ENCODE measurements around the gene CLCN1.
A peak's percentile ranks its signal among the peaks of the same experiment; 100 is the strongest.

CLCN1 gene

GRCh38 chr7:143367972-143368371, 52.1 kb downstream of the CLCN1 start:
- no peak for DNase-seq
- no peaks in the 10 kb centered on the region for H3K9me3 ChIP-seq (ENCODE audit: control extremely low read depth in 1 of 5, control insufficient read depth in 4 of 5, insufficient read depth in 2 of 5, low read depth in 1 of 5, low read length in 4 of 5)
- peaks cover 11 to 27% (median 17%) of the 10 kb centered on the region in 5 experiments for H3K27me3 ChIP-seq (replicated peaks in 2 of 5; ENCODE audit: control insufficient read depth in 4 of 5, insufficient read depth in 5 of 5, low read length in 4 of 5)
- 100% methylated on average over 3 of the region's 4 CpGs for WGBS (ENCODE audit: insufficient coverage)
- H3K4me1 ChIP-seq (ENCODE audit: control extremely low read depth in 1 of 4, control insufficient read depth in 4 of 4, insufficient read depth in 4 of 4, low read length in 3 of 4), result peaks cover 2 to 19% (median 13%) of the 10 kb centered on the region in 4 experiments
- no peak overlapping the region for H3K4me3 ChIP-seq (ENCODE audit: control insufficient read depth in 1 of 7, extremely low read depth in 1 of 7, insufficient read depth in 4 of 7, low read depth in 2 of 7, low read length in 6 of 7)
- ChIA-PET POLR2A (interaction anchor here (1.2 kb wide), 1 partner anchor 20 kb away, joined by 3 read pairs; no protein-coding TSS in a partner anchor), CTCF (interaction anchor here (1.9 to 4.7 kb wide), 3 partner anchors 8 to 127 kb away, joined by 9 to 23 read pairs (median 9); no protein-coding TSS in a partner anchor)
- H3K27ac ChIP-seq (ENCODE audit: insufficient read depth in 1 of 2, low read depth in 1 of 2, low read length in 2 of 2, poor library complexity in 1 of 2, severe bottlenecking in 2 of 2), result no peak overlapping the region
- H3K36me3 ChIP-seq (ENCODE audit: control insufficient read depth in 4 of 4, insufficient read depth in 4 of 4, low read length in 3 of 4), result no peaks in the 10 kb centered on the region

- WGBS (ENCODE audit: insufficient coverage), result 100% methylated on average over 1 of the region's 1 CpG
- Histone ChIP-seq H3K27ac (ENCODE audit: insufficient read depth in 1 of 2, low read depth in 1 of 2, low read length in 2 of 2, poor library complexity in 1 of 2, severe bottlenecking in 2 of 2) (no peak overlapping the region), H3K36me3 (ENCODE audit: control insufficient read depth in 4 of 4, insufficient read depth in 4 of 4, low read length in 3 of 4) (no peaks in the 10 kb centered on the region), H3K9me3 (ENCODE audit: control extremely low read depth in 1 of 5, control insufficient read depth in 4 of 5, insufficient read depth in 2 of 5, low read depth in 1 of 5, low read length in 4 of 5) (no peaks in the 10 kb centered on the region), H3K4me3 (ENCODE audit: control insufficient read depth in 1 of 7, extremely low read depth in 1 of 7, insufficient read depth in 4 of 7, low read depth in 2 of 7, low read length in 6 of 7) (no peak overlapping the region), H3K27me3 (replicated peaks in 2 of 5; ENCODE audit: control insufficient read depth in 4 of 5, insufficient read depth in 5 of 5, low read length in 4 of 5) (peaks cover 9 to 23% (median 13%) of the 10 kb centered on the region in 5 experiments), H3K4me1 (ENCODE audit: control extremely low read depth in 1 of 4, control insufficient read depth in 4 of 4, insufficient read depth in 4 of 4, low read length in 3 of 4) (peaks cover 2 to 20% (median 13%) of the 10 kb centered on the region in 4 experiments)
- ChIA-PET CTCF (interaction anchor here (1.4 to 4.7 kb wide), 5 partner anchors 9 to 128 kb away, joined by 5 to 23 read pairs (median 9); no protein-coding TSS in a partner anchor), POLR2A (interaction anchor here (1.2 kb wide), 1 partner anchor 20 kb away, joined by 3 read pairs; no protein-coding TSS in a partner anchor)
- DNase-seq, result no peak
These were observed 52.5 kb downstream of the CLCN1 start for GRCh38 chr7:143368387-143368786.

GRCh38 chr7:143369678-143370651, 54.1 kb downstream of the CLCN1 start:
- no peak overlapping the region for H3K4me3 ChIP-seq (ENCODE audit: control insufficient read depth in 1 of 7, extremely low read depth in 1 of 7, insufficient read depth in 4 of 7, low read depth in 2 of 7, low read length in 6 of 7)
- ChIA-PET CTCF (interaction anchor here (0.6 to 4.7 kb wide), 13 partner anchors 10 to 136 kb away, joined by 3 to 23 read pairs (median 5); partner anchors contain the start of gene EPHA1), POLR2A (interaction anchor here (0.6 to 0.8 kb wide), 3 partner anchors 38 to 84 kb away, joined by 3 to 6 read pairs (median 4); no protein-coding TSS in a partner anchor)
- no peak overlapping the region for H3K27ac ChIP-seq (ENCODE audit: insufficient read depth in 1 of 2, low read depth in 1 of 2, low read length in 2 of 2, poor library complexity in 1 of 2, severe bottlenecking in 2 of 2)
- H3K36me3 ChIP-seq (ENCODE audit: control insufficient read depth in 4 of 4, insufficient read depth in 4 of 4, low read length in 3 of 4), result no peaks in the 10 kb centered on the region
- DNase-seq, result no peak
- H3K9me3 ChIP-seq (ENCODE audit: control extremely low read depth in 1 of 5, control insufficient read depth in 4 of 5, insufficient read depth in 2 of 5, low read depth in 1 of 5, low read length in 4 of 5), result no peaks in the 10 kb centered on the region
- peaks cover 0 to 8% (median 2%) of the 10 kb centered on the region in 5 experiments for H3K27me3 ChIP-seq (replicated peaks in 2 of 5; ENCODE audit: control insufficient read depth in 4 of 5, insufficient read depth in 5 of 5, low read length in 4 of 5)
- WGBS (ENCODE audit: insufficient coverage), result 94% methylated on average over 6 of the region's 12 CpGs
- peaks cover 10 to 36% (median 29%) of the 10 kb centered on the region in 4 experiments for H3K4me1 ChIP-seq (ENCODE audit: control extremely low read depth in 1 of 4, control insufficient read depth in 4 of 4, insufficient read depth in 4 of 4, low read length in 3 of 4)

- Histone ChIP-seq H3K36me3 (ENCODE audit: control insufficient read depth in 4 of 4, insufficient read depth in 4 of 4, low read length in 3 of 4) (no peaks in the 10 kb centered on the region), H3K9me3 (ENCODE audit: control extremely low read depth in 1 of 5, control insufficient read depth in 4 of 5, insufficient read depth in 2 of 5, low read depth in 1 of 5, low read length in 4 of 5) (no peaks in the 10 kb centered on the region), H3K27ac (ENCODE audit: insufficient read depth in 1 of 2, low read depth in 1 of 2, low read length in 2 of 2, poor library complexity in 1 of 2, severe bottlenecking in 2 of 2) (no peak overlapping the region), H3K4me3 (ENCODE audit: control insufficient read depth in 1 of 7, extremely low read depth in 1 of 7, insufficient read depth in 4 of 7, low read depth in 2 of 7, low read length in 6 of 7) (no peak overlapping the region), H3K27me3 (replicated peaks in 2 of 5; ENCODE audit: control insufficient read depth in 4 of 5, insufficient read depth in 5 of 5, low read length in 4 of 5) (no peaks in the 10 kb centered on the region), H3K4me1 (ENCODE audit: control extremely low read depth in 1 of 4, control insufficient read depth in 4 of 4, insufficient read depth in 4 of 4, low read length in 3 of 4) (peaks cover 24 to 53% (median 48%) of the 10 kb centered on the region in 4 experiments)
- DNase-seq, result peak; percentile 66 to 91 (median 80)
- ChIA-PET POLR2A (interaction anchor here (0.7 kb wide), 1 partner anchor 71 kb away, joined by 3 read pairs; no protein-coding TSS in a partner anchor), CTCF (interaction anchor here (0.7 to 4.7 kb wide), 16 partner anchors 10 to 133 kb away, joined by 3 to 23 read pairs (median 3); partner anchors contain the start of gene FAM131B)
- 6% methylated on average over 2 of the region's 4 CpGs for WGBS (ENCODE audit: insufficient coverage)
These were observed 56.2 kb downstream of the CLCN1 start for GRCh38 chr7:143372070-143372469.

GRCh38 chr7:143373255-143373794, 57.4 kb downstream of the CLCN1 start:
- Histone ChIP-seq H3K4me3 (ENCODE audit: control insufficient read depth in 1 of 7, extremely low read depth in 1 of 7, insufficient read depth in 4 of 7, low read depth in 2 of 7, low read length in 6 of 7) (no peak overlapping the region), H3K4me1 (ENCODE audit: control extremely low read depth in 1 of 4, control insufficient read depth in 4 of 4, insufficient read depth in 4 of 4, low read length in 3 of 4) (peaks cover 24 to 60% (median 52%) of the 10 kb centered on the region in 4 experiments), H3K36me3 (ENCODE audit: control insufficient read depth in 4 of 4, insufficient read depth in 4 of 4, low read length in 3 of 4) (no peaks in the 10 kb centered on the region), H3K27me3 (replicated peaks in 2 of 5; ENCODE audit: control insufficient read depth in 4 of 5, insufficient read depth in 5 of 5, low read length in 4 of 5) (no peaks in the 10 kb centered on the region), H3K9me3 (ENCODE audit: control extremely low read depth in 1 of 5, control insufficient read depth in 4 of 5, insufficient read depth in 2 of 5, low read depth in 1 of 5, low read length in 4 of 5) (no peaks in the 10 kb centered on the region), H3K27ac (ENCODE audit: insufficient read depth in 1 of 2, low read depth in 1 of 2, low read length in 2 of 2, poor library complexity in 1 of 2, severe bottlenecking in 2 of 2) (no peak overlapping the region)
- no peak for DNase-seq
- WGBS (ENCODE audit: insufficient coverage), result 100% methylated on average over 2 of the region's 4 CpGs
- POLR2A ChIA-PET, result no interaction called here
- CTCF ChIA-PET, result interaction anchor here (1.1 to 1.5 kb wide), 6 partner anchors 13 to 133 kb away, joined by 3 to 5 read pairs (median 4); no protein-coding TSS in a partner anchor

- no peaks in the 10 kb centered on the region for H3K36me3 ChIP-seq (ENCODE audit: control insufficient read depth in 4 of 4, insufficient read depth in 4 of 4, low read length in 3 of 4)
- DNase-seq, result peak in 2 of 3 donors; percentile 62 to 73
- H3K27ac ChIP-seq (ENCODE audit: insufficient read depth in 1 of 2, low read depth in 1 of 2, low read length in 2 of 2, poor library complexity in 1 of 2, severe bottlenecking in 2 of 2), result no peak overlapping the region
- no peaks in the 10 kb centered on the region for H3K9me3 ChIP-seq (ENCODE audit: control extremely low read depth in 1 of 5, control insufficient read depth in 4 of 5, insufficient read depth in 2 of 5, low read depth in 1 of 5, low read length in 4 of 5)
- H3K4me3 ChIP-seq (ENCODE audit: control insufficient read depth in 1 of 7, extremely low read depth in 1 of 7, insufficient read depth in 4 of 7, low read depth in 2 of 7, low read length in 6 of 7), result peak overlapping the region in 1 of 7 experiments; percentile 51
- no peaks in the 10 kb centered on the region for H3K27me3 ChIP-seq (replicated peaks in 2 of 5; ENCODE audit: control insufficient read depth in 4 of 5, insufficient read depth in 5 of 5, low read length in 4 of 5)
- peaks cover 31 to 72% (median 63%) of the 10 kb centered on the region in 4 experiments for H3K4me1 ChIP-seq (ENCODE audit: control extremely low read depth in 1 of 4, control insufficient read depth in 4 of 4, insufficient read depth in 4 of 4, low read length in 3 of 4)
- CTCF ChIA-PET, result interaction anchor here (1.0 to 3.0 kb wide), 13 partner anchors 9 to 83 kb away, joined by 3 to 10 read pairs (median 4); partner anchors contain the start of genes EPHA1 and FAM131B
- 41% methylated on average over 5 of the region's 5 CpGs for WGBS (ENCODE audit: insufficient coverage)
- POLR2A ChIA-PET, result interaction anchor here (1.2 kb wide), 1 partner anchor 29 kb away, joined by 3 read pairs; no protein-coding TSS in a partner anchor
These were observed 58.6 kb downstream of the CLCN1 start for GRCh38 chr7:143374561-143374960.
